NT2/D1 (cell line): ENCODE measurements around the gene AK2.
"Not testable (repeated sequence)": the region's sequence is repeated elsewhere in the genome, so short reads cannot be mapped to it uniquely, and the experiment has no call there.

Experiments used
- SUZ12 ChIP-seq: IDR thresholded peaks from 2 replicates; pipeline ENCODE4 v1.6.1; 2011; ENCODE audit not compliant: insufficient read length, insufficient read depth; ENCODE audit errors: extremely low read depth
- YY1 ChIP-seq: IDR thresholded peaks from 2 replicates; pipeline ENCODE4 v1.6.1; 2011; ENCODE audit not compliant: insufficient read length, insufficient read depth

DNA sequence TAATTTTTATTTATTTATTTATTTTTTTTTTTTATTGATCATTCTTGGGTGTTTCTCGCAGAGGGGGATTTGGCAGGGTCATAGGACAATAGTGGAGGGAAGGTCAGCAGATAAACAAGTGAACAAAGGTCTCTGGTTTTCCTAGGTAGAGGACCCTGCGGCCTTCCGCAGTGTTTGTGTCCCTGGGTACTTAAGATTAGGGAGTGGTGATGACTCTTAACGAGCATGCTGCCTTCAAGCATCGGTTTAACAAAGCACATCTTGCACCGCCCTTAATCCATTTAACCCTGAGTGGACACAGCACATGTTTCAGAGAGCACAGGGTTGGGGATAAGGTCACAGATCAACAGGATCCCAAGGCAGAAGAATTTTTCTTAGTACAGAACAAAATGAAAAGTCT lies 63.2 kb downstream of the AK2 start:
- not testable (repeated sequence) for TF ChIP-seq SUZ12, YY1
